GM12878 (cell line): ENCODE data around the gene CASS4. TPM values are rescaled to one million over a fixed set of nuclear protein-coding genes. Genes with fewer than 3 reads are reported as not detected.

Experiments used
- ATAC-seq: fragments of 200-7000 bp; cut with Tn5 transposase; 3 replicates; pipeline ENCODE4 v1.9.1; 2020; ENCODE audit warnings: mild to moderate bottlenecking, moderate library complexity
- BruUV-seq: library from RNA; stranded (reverse); fragments of 400-500 nt; replicated peaks from 2 replicates; lab custom pipeline; 2021; lab: Mats Ljungman, UMichigan
- CTCF ChIA-PET: fragments of 300-600 bp; sonication (Branson Sonifier 250); formaldehyde crosslinking; extraction: SDS; loops from one replicate; lab custom pipeline; 2021; ENCODE audit warnings: inconsistent platforms; lab: Yijun Ruan, JAX
- POLR2A ChIA-PET: fragments of 350-600 bp; formaldehyde crosslinking; extraction: SDS; loops from one replicate; lab custom pipeline; 2021; ENCODE audit warnings: inconsistent platforms; lab: Charles Lee
- RAD21 ChIA-PET: fragments of 300-600 bp; sonication (Branson Sonifier 250); formaldehyde crosslinking; loops from one replicate; lab custom pipeline; 2023; ENCODE audit warnings: antibody characterized with exemption; ENCODE audit not compliant: unreplicated experiment; lab: Charles Lee
- SMC1A ChIA-PET: fragments of 300-600 bp; sonication (Branson Sonifier 250); formaldehyde crosslinking; loops from one replicate; lab custom pipeline; 2023; ENCODE audit not compliant: unreplicated experiment, uncharacterized antibody; lab: Charles Lee
- DNase-seq: peaks from one replicate; pipeline ENCODE4 v3.0.0-alpha.2; 2011; ENCODE audit warnings: low read depth, low spot score
- FAIRE-seq: peaks from 3 replicates; lab custom pipeline; 2011; peaks lifted over from hg19 to GRCh38; lab: Jason Lieb, UNC
- H2AFZ ChIP-seq: 2 replicates; pipeline ENCODE4 v1.6.0; 2011; ENCODE audit warnings: low read depth, low read length, control low read depth; ENCODE audit not compliant: control insufficient read depth
- H3K27ac ChIP-seq: 2 replicates; pipeline ENCODE4 v1.5.1; 2011; ENCODE audit warnings: control low read depth; ENCODE audit not compliant: control insufficient read depth, insufficient read depth
- H3K27me3 ChIP-seq, 2 experiments: replicated peaks in 1 of 2; 2 replicates each; pipeline versions ENCODE4 v1.6.0 to v1.6.1; 2011; ENCODE audit warnings: low read length in 1 of 2; ENCODE audit not compliant: control insufficient read depth in 2 of 2, insufficient read depth in 2 of 2
- H3K36me3 ChIP-seq, 2 experiments: 2 replicates each; pipeline ENCODE4 v1.5.1; 2011; ENCODE audit warnings: low read length in 1 of 2; ENCODE audit not compliant: control insufficient read depth in 2 of 2, insufficient read depth in 2 of 2
- H3K4me1 ChIP-seq: 2 replicates; pipeline ENCODE4 v1.6.1; 2011; ENCODE audit warnings: mild to moderate bottlenecking, low read length, moderate library complexity, mixed read lengths; ENCODE audit not compliant: control insufficient read depth, insufficient read depth
- H3K4me2 ChIP-seq: 2 replicates; pipeline ENCODE4 v1.6.0; 2011; ENCODE audit warnings: control low read depth; ENCODE audit not compliant: control insufficient read depth, insufficient read depth
- H3K4me3 ChIP-seq: fragments of 200-600 bp; sonication (generic); 2 replicates; pipeline ENCODE4 v1.5.1; 2016
- H3K79me2 ChIP-seq: 2 replicates; pipeline ENCODE4 v1.6.0; 2011; ENCODE audit warnings: low read length; ENCODE audit not compliant: control insufficient read depth, insufficient read depth
- H3K9ac ChIP-seq: 2 replicates; pipeline ENCODE4 v1.8.0; 2011; ENCODE audit warnings: low read length, control low read depth, mixed read lengths; ENCODE audit not compliant: control insufficient read depth, insufficient read depth
- H3K9me3 ChIP-seq: replicated peaks from 3 replicates; pipeline ENCODE4 v1.5.1; 2011; ENCODE audit warnings: mild to moderate bottlenecking, low read length; ENCODE audit not compliant: control insufficient read depth, insufficient read depth
- H4K20me1 ChIP-seq: 2 replicates; pipeline ENCODE4 v1.6.0; 2011; ENCODE audit not compliant: control insufficient read depth, insufficient read depth
- EED ChIP-seq: sonication (generic); IDR thresholded peaks from 2 replicates; pipeline ENCODE4 v1.6.1; 2016; ENCODE audit warnings: antibody characterized with exemption, low read depth
- MYB ChIP-seq: fragments of 150-350 bp; IDR thresholded peaks from 2 replicates; pipeline ENCODE4 v1.6.1; 2014; ENCODE audit warnings: mild to moderate bottlenecking, low read depth, low read length, borderline replicate concordance
- NR2C2 ChIP-seq: IDR thresholded peaks from 2 replicates; pipeline ENCODE4 v1.6.1; 2011; ENCODE audit warnings: borderline replicate concordance, low read depth; ENCODE audit not compliant: control insufficient read depth, insufficient read length
- WGBS: methylation state at CpG from one replicate; pipeline ENCODE4 v1.1.6; 2016; ENCODE audit warnings: low lambda C conversion rate; ENCODE audit not compliant: insufficient replicate concordance, insufficient coverage; ENCODE audit errors: missing lambda C conversion rate; 5-methylcytosine and 5-hydroxymethylcytosine counted together
- in situ Hi-C: fragments of 300-500 bp; cut with MboI; formaldehyde crosslinking; loops from 9 replicates; pipeline ENCODE4 v1.14.3; 2018; ENCODE audit warnings: mixed read lengths
- intact Hi-C: fragments of 100-400 bp; cut with micrococcal nuclease; formaldehyde crosslinking; loops from one replicate; pipeline ENCODE4 v1.14.2; 2022; ENCODE audit not compliant: unreplicated experiment
- polyA plus RNA-seq, 11 experiments: library from polyadenylated mRNA; depleted of rRNA in 4 of 11; unstranded in 6 of 11; stranded (reverse) in 5 of 11; fragments of >200 nt; fragmentation: Nextera tagmentation in 4 of 11; fragmentation: Illumina TruSeq in 1 of 11; extraction: Ambion mirVana in 4 of 11; extraction: Trizol in 1 of 11; gene quantifications; 1 replicate in 1 of 11; 2 replicates in 10 of 11; pipeline versions ENCODE4 v1.2.1 to v1.2.3, GENCODE V29; 2011 to 2016; ENCODE audit warnings: inconsistent platforms in 2 of 11, missing spikeins in 2 of 11, low read depth in 1 of 11
- total RNA-seq, 4 experiments: library from RNA; depleted of rRNA in 3 of 4; stranded (reverse); fragments of >200 nt in 3 of 4; fragmentation: Illumina TruSeq in 1 of 4; extraction: Trizol in 1 of 4; gene quantifications; 2 replicates each; pipeline versions ENCODE4 v1.2.1 to v1.2.3, GENCODE V29; 2013 to 2021
- TF ChIP-seq, protein P1 (sequence below): fragments of 450-650 bp; IDR thresholded peaks from 2 replicates; pipeline ENCODE4 v1.6.1; 2018; ENCODE audit warnings: borderline replicate concordance, mild to moderate bottlenecking; ENCODE audit not compliant: partially characterized antibody
- TF ChIP-seq, protein P2 (sequence below): fragments of 450-650 bp; formaldehyde crosslinking; IDR thresholded peaks from 2 replicates; pipeline ENCODE4 v1.5.0; 2022; ENCODE audit warnings: mild to moderate bottlenecking, missing genetic modification characterization
- TF ChIP-seq, protein P3 (sequence below): fragments of 150-350 bp; IDR thresholded peaks from 2 replicates; pipeline ENCODE4 v1.6.1; 2014; ENCODE audit warnings: mild to moderate bottlenecking, low read depth, low read length
- TF ChIP-seq, protein P4 (sequence below): fragments of 450-650 bp; IDR thresholded peaks from 2 replicates; pipeline ENCODE4 v1.6.1; 2016; ENCODE audit warnings: mild to moderate bottlenecking

The CASS4 gene
- total and polyA plus RNA-seq, 10 of the 15 experiments (the other 5 are each of a cell fraction or from before 2014, with no cell fraction given), result 0.04 to 0.24 (median 0.11) TPM; not detected in 1

DNA sequence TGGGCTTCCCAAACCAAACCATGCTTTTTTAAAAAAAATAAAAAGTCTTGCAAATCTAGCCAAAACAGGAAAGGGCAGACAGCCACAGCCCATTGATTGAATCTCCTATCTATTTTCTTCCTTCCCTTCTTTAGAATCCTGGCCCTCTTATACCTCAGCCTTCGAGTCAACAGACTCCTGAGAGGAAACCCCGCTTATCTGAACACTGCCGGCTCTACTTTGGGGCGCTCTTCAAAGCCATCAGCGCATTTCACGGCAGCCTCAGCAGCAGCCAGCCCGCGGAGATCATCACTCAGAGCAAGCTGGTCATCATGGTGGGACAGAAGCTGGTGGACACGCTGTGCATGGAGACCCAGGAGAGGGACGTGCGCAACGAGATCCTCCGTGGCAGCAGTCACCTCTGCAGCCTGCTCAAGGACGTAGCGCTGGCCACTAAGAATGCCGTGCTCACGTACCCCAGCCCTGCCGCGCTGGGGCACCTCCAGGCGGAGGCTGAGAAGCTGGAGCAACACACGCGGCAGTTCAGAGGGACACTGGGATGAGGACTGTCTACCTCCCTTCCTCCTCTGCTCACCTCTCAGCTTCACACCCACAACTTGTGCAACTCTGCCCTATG, 46.3 kb downstream of the CASS4 start:
- DNase-seq (no peak), ATAC-seq (no peak), FAIRE-seq (no peak)
- intact Hi-C loops, result no loop called here
- ChIA-PET POLR2A (no interaction called here), CTCF (interaction anchor here (1.3 to 1.6 kb wide), 2 partner anchors 9 to 45 kb away, joined by 3 read pairs; no protein-coding TSS in a partner anchor), RAD21 (interaction anchor here (1.5 kb wide), 1 partner anchor 12 kb away, joined by 3 read pairs; no protein-coding TSS in a partner anchor), SMC1A (interaction anchor here (0.6 to 1.3 kb wide), 2 partner anchors 10 to 350 kb away, joined by 3 read pairs; partner anchors contain the start of gene RTF2)
- Histone ChIP-seq H3K9me3 (no peaks in the 10 kb centered on the region), H3K79me2 (no peaks in the 10 kb centered on the region), H3K4me1 (peaks cover 16% of the 10 kb centered on the region), H3K27me3 (no peaks in the 10 kb centered on the region), H2AFZ (no peak overlapping the region), H3K36me3 (no peaks in the 10 kb centered on the region), H3K27ac (no peak overlapping the region), H3K4me2 (no peak overlapping the region), H3K4me3 (no peak overlapping the region), H3K9ac (no peak overlapping the region), H4K20me1 (no peaks in the 10 kb centered on the region)
- in situ Hi-C loops, result no loop called here
- BruUV-seq, result no TSS peak
- TF ChIP-seq, protein P1, sequence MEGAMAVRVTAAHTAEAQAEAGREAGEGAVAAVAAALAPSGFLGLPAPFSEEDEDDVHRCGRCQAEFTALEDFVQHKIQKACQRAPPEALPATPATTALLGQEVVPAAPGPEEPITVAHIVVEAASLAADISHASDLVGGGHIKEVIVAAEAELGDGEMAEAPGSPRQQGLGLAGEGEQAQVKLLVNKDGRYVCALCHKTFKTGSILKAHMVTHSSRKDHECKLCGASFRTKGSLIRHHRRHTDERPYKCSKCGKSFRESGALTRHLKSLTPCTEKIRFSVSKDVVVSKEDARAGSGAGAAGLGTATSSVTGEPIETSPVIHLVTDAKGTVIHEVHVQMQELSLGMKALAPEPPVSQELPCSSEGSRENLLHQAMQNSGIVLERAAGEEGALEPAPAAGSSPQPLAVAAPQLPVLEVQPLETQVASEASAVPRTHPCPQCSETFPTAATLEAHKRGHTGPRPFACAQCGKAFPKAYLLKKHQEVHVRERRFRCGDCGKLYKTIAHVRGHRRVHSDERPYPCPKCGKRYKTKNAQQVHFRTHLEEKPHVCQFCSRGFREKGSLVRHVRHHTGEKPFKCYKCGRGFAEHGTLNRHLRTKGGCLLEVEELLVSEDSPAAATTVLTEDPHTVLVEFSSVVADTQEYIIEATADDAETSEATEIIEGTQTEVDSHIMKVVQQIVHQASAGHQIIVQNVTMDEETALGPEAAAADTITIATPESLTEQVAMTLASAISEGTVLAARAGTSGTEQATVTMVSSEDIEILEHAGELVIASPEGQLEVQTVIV, result no peak
- TF ChIP-seq, protein P2, sequence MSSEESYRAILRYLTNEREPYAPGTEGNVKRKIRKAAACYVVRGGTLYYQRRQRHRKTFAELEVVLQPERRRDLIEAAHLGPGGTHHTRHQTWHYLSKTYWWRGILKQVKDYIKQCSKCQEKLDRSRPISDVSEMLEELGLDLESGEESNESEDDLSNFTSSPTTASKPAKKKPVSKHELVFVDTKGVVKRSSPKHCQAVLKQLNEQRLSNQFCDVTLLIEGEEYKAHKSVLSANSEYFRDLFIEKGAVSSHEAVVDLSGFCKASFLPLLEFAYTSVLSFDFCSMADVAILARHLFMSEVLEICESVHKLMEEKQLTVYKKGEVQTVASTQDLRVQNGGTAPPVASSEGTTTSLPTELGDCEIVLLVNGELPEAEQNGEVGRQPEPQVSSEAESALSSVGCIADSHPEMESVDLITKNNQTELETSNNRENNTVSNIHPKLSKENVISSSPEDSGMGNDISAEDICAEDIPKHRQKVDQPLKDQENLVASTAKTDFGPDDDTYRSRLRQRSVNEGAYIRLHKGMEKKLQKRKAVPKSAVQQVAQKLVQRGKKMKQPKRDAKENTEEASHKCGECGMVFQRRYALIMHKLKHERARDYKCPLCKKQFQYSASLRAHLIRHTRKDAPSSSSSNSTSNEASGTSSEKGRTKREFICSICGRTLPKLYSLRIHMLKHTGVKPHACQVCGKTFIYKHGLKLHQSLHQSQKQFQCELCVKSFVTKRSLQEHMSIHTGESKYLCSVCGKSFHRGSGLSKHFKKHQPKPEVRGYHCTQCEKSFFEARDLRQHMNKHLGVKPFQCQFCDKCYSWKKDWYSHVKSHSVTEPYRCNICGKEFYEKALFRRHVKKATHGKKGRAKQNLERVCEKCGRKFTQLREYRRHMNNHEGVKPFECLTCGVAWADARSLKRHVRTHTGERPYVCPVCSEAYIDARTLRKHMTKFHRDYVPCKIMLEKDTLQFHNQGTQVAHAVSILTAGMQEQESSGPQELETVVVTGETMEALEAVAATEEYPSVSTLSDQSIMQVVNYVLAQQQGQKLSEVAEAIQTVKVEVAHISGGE (CRISPR knock-in tag), result no peak
- TF ChIP-seq MYB (no peak), EED (no peak), NR2C2 (no peak)
- TF ChIP-seq, protein P3, sequence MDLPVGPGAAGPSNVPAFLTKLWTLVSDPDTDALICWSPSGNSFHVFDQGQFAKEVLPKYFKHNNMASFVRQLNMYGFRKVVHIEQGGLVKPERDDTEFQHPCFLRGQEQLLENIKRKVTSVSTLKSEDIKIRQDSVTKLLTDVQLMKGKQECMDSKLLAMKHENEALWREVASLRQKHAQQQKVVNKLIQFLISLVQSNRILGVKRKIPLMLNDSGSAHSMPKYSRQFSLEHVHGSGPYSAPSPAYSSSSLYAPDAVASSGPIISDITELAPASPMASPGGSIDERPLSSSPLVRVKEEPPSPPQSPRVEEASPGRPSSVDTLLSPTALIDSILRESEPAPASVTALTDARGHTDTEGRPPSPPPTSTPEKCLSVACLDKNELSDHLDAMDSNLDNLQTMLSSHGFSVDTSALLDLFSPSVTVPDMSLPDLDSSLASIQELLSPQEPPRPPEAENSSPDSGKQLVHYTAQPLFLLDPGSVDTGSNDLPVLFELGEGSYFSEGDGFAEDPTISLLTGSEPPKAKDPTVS, result no peak
- TF ChIP-seq, protein P4, sequence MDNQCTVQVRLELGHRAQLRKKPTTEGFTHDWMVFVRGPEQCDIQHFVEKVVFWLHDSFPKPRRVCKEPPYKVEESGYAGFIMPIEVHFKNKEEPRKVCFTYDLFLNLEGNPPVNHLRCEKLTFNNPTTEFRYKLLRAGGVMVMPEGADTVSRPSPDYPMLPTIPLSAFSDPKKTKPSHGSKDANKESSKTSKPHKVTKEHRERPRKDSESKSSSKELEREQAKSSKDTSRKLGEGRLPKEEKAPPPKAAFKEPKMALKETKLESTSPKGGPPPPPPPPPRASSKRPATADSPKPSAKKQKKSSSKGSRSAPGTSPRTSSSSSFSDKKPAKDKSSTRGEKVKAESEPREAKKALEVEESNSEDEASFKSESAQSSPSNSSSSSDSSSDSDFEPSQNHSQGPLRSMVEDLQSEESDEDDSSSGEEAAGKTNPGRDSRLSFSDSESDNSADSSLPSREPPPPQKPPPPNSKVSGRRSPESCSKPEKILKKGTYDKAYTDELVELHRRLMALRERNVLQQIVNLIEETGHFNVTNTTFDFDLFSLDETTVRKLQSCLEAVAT, result no peak
- WGBS, result 89% methylated on average over 22 of the region's 22 CpGs
